Karpas-422 (cell line): ENCODE measurements around the gene KIR2DL4. TPM values are rescaled to one million over a fixed set of nuclear protein-coding genes. Genes with fewer than 3 reads are reported as not detected.
"Not testable (repeated sequence)": the region's sequence is repeated elsewhere in the genome, so short reads cannot be mapped to it uniquely, and the experiment has no call there.

Experiments used
- DNase-seq: peaks from one replicate; pipeline ENCODE4 v3.0.0-alpha.2; 2015
- H2AFZ ChIP-seq: fragments of 200-600 bp; sonication (generic); 2 replicates; pipeline ENCODE4 v1.6.1; 2014; ENCODE audit warnings: antibody characterized with exemption, low read length, mixed read lengths
- H3K27ac ChIP-seq: fragments of 200-600 bp; sonication (generic); 2 replicates; pipeline ENCODE4 v1.5.1; 2014; ENCODE audit warnings: mild to moderate bottlenecking, low read length, moderate library complexity
- H3K27me3 ChIP-seq: fragments of 200-600 bp; sonication (generic); 2 replicates; pipeline ENCODE4 v1.6.1; 2014; ENCODE audit warnings: low read length, mixed read lengths
- H3K36me3 ChIP-seq: fragments of 200-600 bp; sonication (generic); 2 replicates; pipeline ENCODE4 v1.6.1; 2014; ENCODE audit warnings: low read length, mixed read lengths; ENCODE audit not compliant: insufficient read depth
- H3K4me1 ChIP-seq: fragments of 200-600 bp; sonication (generic); 2 replicates; pipeline ENCODE4 v1.6.1; 2014; ENCODE audit warnings: mild to moderate bottlenecking, low read length, mixed read lengths
- H3K4me2 ChIP-seq: fragments of 200-600 bp; sonication (generic); 2 replicates; pipeline ENCODE4 v1.6.1; 2014; ENCODE audit warnings: low read length, low read depth, mild to moderate bottlenecking; ENCODE audit not compliant: poor library complexity, severe bottlenecking
- H3K4me3 ChIP-seq: fragments of 200-600 bp; sonication (generic); 2 replicates; pipeline ENCODE4 v1.5.1; 2014; ENCODE audit warnings: mild to moderate bottlenecking, antibody characterized with exemption, low read length, mixed read lengths
- H3K79me2 ChIP-seq: fragments of 200-600 bp; sonication (generic); 2 replicates; pipeline ENCODE4 v1.6.1; 2014; ENCODE audit warnings: mild to moderate bottlenecking, low read length, mixed read lengths
- H3K9ac ChIP-seq: fragments of 200-600 bp; sonication (generic); 2 replicates; pipeline ENCODE4 v1.6.0; 2014; ENCODE audit warnings: low read length
- H3K9me2 ChIP-seq: fragments of 200-600 bp; sonication (generic), shearing (Covaris generic); replicated peaks from 2 replicates; pipeline ENCODE4 v1.6.0; 2014; ENCODE audit warnings: mild to moderate bottlenecking, low read length, moderate library complexity; ENCODE audit not compliant: insufficient read depth
- H3K9me3 ChIP-seq: fragments of 300-700, 200-600 bp; sonication (generic); 2 replicates; pipeline ENCODE4 v1.6.1; 2014; ENCODE audit warnings: low read length, mixed read lengths
- H4K20me1 ChIP-seq: fragments of 200-600 bp; sonication (generic); 2 replicates; pipeline ENCODE4 v1.6.1; 2014; ENCODE audit warnings: mild to moderate bottlenecking, antibody characterized with exemption, low read length, low read depth; ENCODE audit not compliant: insufficient read depth
- total RNA-seq: library from RNA; depleted of rRNA; stranded (reverse); fragments of >200 nt; shearing (Covaris generic); gene quantifications from 2 replicates; pipeline ENCODE4 v1.2.3, GENCODE V29; 2014; ENCODE audit warnings: low replicate concordance

Gene KIR2DL4
- total RNA-seq, 1 experiment from 2014 or later, result not detected

DNA sequence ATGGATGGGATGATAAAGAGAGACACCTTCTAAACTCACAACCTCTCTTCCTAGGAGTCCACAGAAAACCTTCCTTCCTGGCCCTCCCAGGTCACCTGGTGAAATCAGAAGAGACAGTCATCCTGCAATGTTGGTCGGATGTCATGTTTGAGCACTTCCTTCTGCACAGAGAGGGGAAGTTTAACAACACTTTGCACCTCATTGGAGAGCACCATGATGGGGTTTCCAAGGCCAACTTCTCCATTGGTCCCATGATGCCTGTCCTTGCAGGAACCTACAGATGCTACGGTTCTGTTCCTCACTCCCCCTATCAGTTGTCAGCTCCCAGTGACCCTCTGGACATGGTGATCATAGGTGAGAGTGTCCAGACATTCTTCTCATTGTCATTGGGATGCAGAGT lies 34.1 kb downstream of the KIR2DL4 start:
- H3K27me3 ChIP-seq, H2AFZ ChIP-seq, H3K4me1 ChIP-seq, H3K27ac ChIP-seq, H3K9me2 ChIP-seq, H3K9ac ChIP-seq, H3K9me3 ChIP-seq, H3K4me3 ChIP-seq, H3K36me3 ChIP-seq, H3K79me2 ChIP-seq, H4K20me1 ChIP-seq, H3K4me2 ChIP-seq, DNase-seq: not testable (repeated sequence)

- not testable (repeated sequence) for H3K4me2 ChIP-seq, H4K20me1 ChIP-seq, H3K4me3 ChIP-seq, DNase-seq, H3K4me1 ChIP-seq, H3K9me2 ChIP-seq, H3K36me3 ChIP-seq, H3K27me3 ChIP-seq, H3K27ac ChIP-seq, H3K79me2 ChIP-seq, H3K9me3 ChIP-seq, H3K9ac ChIP-seq, H2AFZ ChIP-seq
These were observed 39.8 kb downstream of the KIR2DL4 start for GRCh38 chr19:54843171-54843570.

DNA sequence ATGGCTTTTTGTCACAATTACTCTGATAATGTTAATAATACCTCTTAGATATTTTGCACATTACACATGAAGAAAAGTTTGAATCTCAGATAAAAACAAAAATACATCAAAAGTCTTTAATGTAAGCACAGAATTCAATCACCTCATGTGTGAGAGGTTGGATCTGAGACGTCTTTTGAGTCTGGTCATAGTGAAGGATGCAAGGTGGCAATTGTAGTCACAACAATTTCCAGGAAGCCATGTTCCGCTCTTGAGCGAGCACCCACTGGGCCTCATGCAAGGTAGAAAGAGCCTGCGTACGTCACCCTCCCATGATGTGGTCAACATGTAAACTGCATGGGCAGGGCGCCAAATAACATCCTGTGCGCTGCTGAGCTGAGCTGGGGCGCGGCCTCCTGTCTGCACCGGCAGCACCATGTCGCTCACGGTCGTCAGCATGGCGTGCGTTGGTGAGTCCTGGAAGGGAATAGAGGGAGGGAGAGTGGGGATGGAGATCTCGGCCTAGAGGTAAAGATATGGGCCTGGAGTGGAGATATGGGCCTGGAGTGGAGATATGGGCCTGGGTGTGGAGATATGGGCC lies 46.7 kb downstream of the KIR2DL4 start, which contains the start of gene KIR3DL2:
Gene KIR3DL2, plus strand, starts transcription at position 383 of the 580 bp plus-strand sequence. Its CDS starts 33 bp downstream, at position 416.
- H3K27me3 ChIP-seq, H3K36me3 ChIP-seq, DNase-seq, H2AFZ ChIP-seq, H3K9me3 ChIP-seq, H4K20me1 ChIP-seq, H3K4me1 ChIP-seq, H3K4me3 ChIP-seq, H3K9me2 ChIP-seq, H3K79me2 ChIP-seq, H3K9ac ChIP-seq, H3K4me2 ChIP-seq, H3K27ac ChIP-seq: not testable (repeated sequence)

- Histone ChIP-seq H3K27me3 (no peaks in the 10 kb centered on the region), H4K20me1 (no peaks in the 10 kb centered on the region), H3K9me2 (no peaks in the 10 kb centered on the region), H3K79me2 (no peaks in the 10 kb centered on the region), H3K27ac (no peak overlapping the region), H3K4me2 (no peak overlapping the region), H2AFZ (no peak overlapping the region), H3K4me3 (no peak overlapping the region), H3K9me3 (no peaks in the 10 kb centered on the region), H3K36me3 (no peaks in the 10 kb centered on the region), H3K4me1 (no peaks in the 10 kb centered on the region), H3K9ac (no peak overlapping the region)
- no peak for DNase-seq
These were observed 47.5 kb downstream of the KIR2DL4 start for GRCh38 chr19:54850930-54851329.

GRCh38 chr19:54851353-54851752 lies 47.9 kb downstream of the KIR2DL4 start:
- H3K27ac ChIP-seq, result no peak overlapping the region
- H3K79me2 ChIP-seq, result no peaks in the 10 kb centered on the region
- H3K4me3 ChIP-seq, result no peak overlapping the region
- no peaks in the 10 kb centered on the region for H3K4me1 ChIP-seq
- no peaks in the 10 kb centered on the region for H3K9me2 ChIP-seq
- H3K9ac ChIP-seq, result no peak overlapping the region
- no peak overlapping the region for H2AFZ ChIP-seq
- no peaks in the 10 kb centered on the region for H3K36me3 ChIP-seq
- H3K4me2 ChIP-seq, result no peak overlapping the region
- H3K9me3 ChIP-seq, result no peaks in the 10 kb centered on the region
- no peaks in the 10 kb centered on the region for H4K20me1 ChIP-seq
- H3K27me3 ChIP-seq, result no peaks in the 10 kb centered on the region
- DNase-seq, result no peak

DNA sequence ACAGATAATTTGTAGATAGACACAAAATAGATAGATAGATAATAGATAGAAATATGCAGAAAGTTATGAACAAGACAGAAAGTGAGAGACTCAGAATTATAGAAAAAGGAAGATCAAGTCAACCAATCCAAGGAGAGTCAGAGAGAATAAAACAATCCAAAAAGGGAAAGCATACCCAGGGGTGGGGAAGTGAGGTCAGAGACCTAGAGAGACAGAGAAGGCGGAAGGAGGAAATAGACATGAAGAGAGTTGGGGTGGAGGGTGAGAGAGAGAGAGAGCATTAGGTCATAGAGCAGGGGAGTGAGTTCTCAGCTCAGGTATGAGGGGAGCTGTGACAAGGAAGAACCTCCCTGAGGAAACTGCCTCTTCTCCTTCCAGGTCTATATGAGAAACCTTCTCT lies 51.8 kb downstream of the KIR2DL4 start:
- not testable (repeated sequence) for H3K9ac ChIP-seq, H3K4me3 ChIP-seq, H3K9me2 ChIP-seq

DNA sequence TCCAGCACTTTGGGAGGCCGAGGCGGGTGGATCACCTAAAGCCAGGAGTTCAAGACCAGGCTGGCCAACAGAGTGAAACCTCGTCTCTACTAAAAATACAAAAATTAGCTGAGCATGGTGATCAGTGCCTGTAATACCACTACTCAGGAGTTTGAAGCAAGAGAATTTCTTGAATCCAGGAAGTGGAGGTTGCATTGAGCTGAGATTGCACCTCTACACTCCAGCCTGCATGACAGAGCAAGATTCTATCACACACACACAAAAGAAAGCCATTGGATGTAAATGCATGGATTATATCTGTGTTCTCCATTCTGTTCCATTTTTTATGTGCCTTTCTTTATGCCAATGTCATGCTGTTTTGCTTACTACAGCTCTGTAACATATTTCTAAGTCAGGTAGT lies 55.1 kb downstream of the KIR2DL4 start:
- H3K79me2 ChIP-seq, H3K9me2 ChIP-seq, H3K9me3 ChIP-seq, H3K27me3 ChIP-seq, H3K4me1 ChIP-seq, DNase-seq, H3K36me3 ChIP-seq, H4K20me1 ChIP-seq, H3K27ac ChIP-seq, H3K4me2 ChIP-seq, H3K4me3 ChIP-seq, H2AFZ ChIP-seq, H3K9ac ChIP-seq: not testable (repeated sequence)

More for the DNA sequence above, 51.8 kb downstream of the KIR2DL4 start:
- H2AFZ ChIP-seq, H4K20me1 ChIP-seq, H3K27me3 ChIP-seq, H3K36me3 ChIP-seq, H3K4me1 ChIP-seq, H3K27ac ChIP-seq, H3K9me3 ChIP-seq, DNase-seq, H3K79me2 ChIP-seq, H3K4me2 ChIP-seq: not testable (repeated sequence)

- not testable (repeated sequence) for H4K20me1 ChIP-seq, H3K4me1 ChIP-seq, H3K36me3 ChIP-seq, H3K9me2 ChIP-seq, H3K4me3 ChIP-seq, H3K27ac ChIP-seq, H3K27me3 ChIP-seq, H3K79me2 ChIP-seq, H3K9me3 ChIP-seq, H3K9ac ChIP-seq, H3K4me2 ChIP-seq, H2AFZ ChIP-seq
- peak; percentile 40 for DNase-seq
These were observed 56.0 kb downstream of the KIR2DL4 start for GRCh38 chr19:54859421-54859820.

DNA sequence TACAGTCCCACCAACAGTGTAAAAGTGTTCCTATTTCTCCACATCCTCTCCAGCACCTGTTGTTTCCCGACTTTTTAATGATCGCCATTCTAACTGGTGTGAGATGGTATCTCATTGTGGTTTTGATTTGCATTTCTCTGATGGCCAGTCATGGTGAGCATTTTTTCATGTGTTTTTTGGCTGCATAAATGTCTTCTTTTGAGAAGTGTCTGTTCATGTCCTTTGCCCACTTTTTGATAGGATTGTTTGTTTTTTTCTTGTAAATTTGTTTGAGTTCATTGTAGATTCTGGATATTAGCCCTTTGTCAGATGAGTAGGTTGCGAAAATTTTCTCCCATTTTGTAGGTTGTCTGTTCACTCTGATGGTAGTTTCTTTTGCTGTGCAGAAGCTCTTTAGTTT lies 60.0 kb downstream of the KIR2DL4 start:
- not testable (repeated sequence) for H3K9me2 ChIP-seq, H3K9me3 ChIP-seq, H3K79me2 ChIP-seq, H3K27me3 ChIP-seq, H3K4me3 ChIP-seq, H3K4me2 ChIP-seq, DNase-seq, H3K27ac ChIP-seq, H4K20me1 ChIP-seq, H3K36me3 ChIP-seq, H2AFZ ChIP-seq, H3K9ac ChIP-seq, H3K4me1 ChIP-seq
